GM23338 (cell line): Measurements from ENCODE around the gene LPGAT1. TPM values are rescaled to one million over a fixed set of nuclear protein-coding genes. Genes with fewer than 3 reads are reported as not detected.

Source experiments
- ATAC-seq: fragments of 200-7000 bp; cut with Tn5 transposase; 3 replicates; pipeline ENCODE4 v1.9.1; 2020
- DNase-seq: peaks from one replicate; pipeline ENCODE4 v3.0.0-alpha.2; 2015; ENCODE audit warnings: low spot score
- H2AFZ ChIP-seq: fragments of 200-600 bp; sonication (generic); 2 replicates; pipeline ENCODE4 v1.8.0; 2016; ENCODE audit warnings: antibody characterized with exemption, mild to moderate bottlenecking, moderate library complexity
- H3F3A ChIP-seq: fragments of 200-600 bp; sonication (generic); replicated peaks from 2 replicates; pipeline ENCODE4 v1.8.0; 2017; ENCODE audit warnings: antibody characterized with exemption, mixed run types, low read depth
- H3K27ac ChIP-seq: fragments of 200-600 bp; sonication (generic); 2 replicates; pipeline ENCODE4 v1.6.1; 2016; ENCODE audit warnings: low read depth
- H3K27me3 ChIP-seq: fragments of 200-600 bp; sonication (generic); 2 replicates; pipeline ENCODE4 v1.8.0; 2016; ENCODE audit warnings: mild to moderate bottlenecking, mixed run types, moderate library complexity; ENCODE audit not compliant: insufficient read depth
- H3K36me3 ChIP-seq: fragments of 200-600 bp; sonication (generic); 2 replicates; pipeline ENCODE4 v1.8.0; 2016; ENCODE audit warnings: mild to moderate bottlenecking; ENCODE audit not compliant: insufficient read depth
- H3K4me1 ChIP-seq: fragments of 200-600 bp; sonication (generic); 2 replicates; pipeline ENCODE4 v1.8.0; 2016; ENCODE audit warnings: mild to moderate bottlenecking, moderate library complexity; ENCODE audit not compliant: insufficient read depth
- H3K4me2 ChIP-seq: fragments of 200-600 bp; sonication (generic); 2 replicates; pipeline ENCODE4 v1.7.1; 2017; ENCODE audit warnings: mixed run types
- H3K4me3 ChIP-seq: fragments of 200-600 bp; sonication (generic); 2 replicates; pipeline ENCODE4 v1.6.1; 2016; ENCODE audit warnings: mixed run types
- H3K79me2 ChIP-seq: fragments of 200-600 bp; sonication (generic); replicated peaks from 2 replicates; pipeline ENCODE4 v1.8.0; 2017; ENCODE audit warnings: mild to moderate bottlenecking; ENCODE audit not compliant: insufficient read depth
- H3K9me2 ChIP-seq: fragments of 200-600 bp; sonication (generic); 2 replicates; pipeline ENCODE4 v1.8.0; 2017; ENCODE audit not compliant: insufficient read depth
- H4K20me1 ChIP-seq: fragments of 200-600 bp; sonication (generic); replicated peaks from 2 replicates; pipeline ENCODE4 v1.8.0; 2017; ENCODE audit warnings: mild to moderate bottlenecking; ENCODE audit not compliant: insufficient read depth
- H3K27ac Mint-ChIP-seq: 2 replicates; pipeline ENCODE4 v1.8.0; 2020; ENCODE audit warnings: inconsistent platforms, mild to moderate bottlenecking, moderate library complexity, mixed read lengths
- H3K27me3 Mint-ChIP-seq: 3 replicates; pipeline ENCODE4 v1.8.0; 2022; ENCODE audit warnings: low read depth, mild to moderate bottlenecking, moderate library complexity, mixed read lengths, inconsistent platforms; ENCODE audit not compliant: insufficient read depth, poor library complexity
- H3K36me3 Mint-ChIP-seq: 3 replicates; pipeline ENCODE4 v1.8.0; 2021; ENCODE audit warnings: low read depth, mild to moderate bottlenecking, inconsistent platforms, moderate library complexity, mixed read lengths
- H3K4me1 Mint-ChIP-seq: 3 replicates; pipeline ENCODE4 v1.8.0; 2020; ENCODE audit warnings: mild to moderate bottlenecking, inconsistent platforms, mixed read lengths
- H3K4me3 Mint-ChIP-seq: 3 replicates; pipeline ENCODE4 v1.8.0; 2021; ENCODE audit warnings: moderate library complexity, mild to moderate bottlenecking, inconsistent platforms, mixed read lengths
- H3K9me3 Mint-ChIP-seq: 3 replicates; pipeline ENCODE4 v1.8.0; 2020; ENCODE audit warnings: moderate library complexity, mild to moderate bottlenecking, inconsistent platforms, mixed read lengths
- CREB1 ChIP-seq: fragments of 250-450 bp; sonication (Bioruptor Pico); IDR thresholded peaks from 2 replicates; pipeline ENCODE4 v1.5.0; 2020; ENCODE audit warnings: low read depth, mild to moderate bottlenecking, moderate library complexity
- STAT1 ChIP-seq: IDR thresholded peaks from one replicate; pipeline ENCODE4 v1.6.1; 2016; ENCODE audit warnings: antibody characterized with exemption; ENCODE audit not compliant: unreplicated experiment
- ZNF114 ChIP-seq: fragments of 250-450 bp; sonication (Bioruptor Pico); IDR thresholded peaks from 2 replicates; pipeline ENCODE4 v1.5.0; 2020; ENCODE audit warnings: mild to moderate bottlenecking, moderate library complexity
- polyA plus RNA-seq: library from polyadenylated mRNA; unstranded; fragments of >200 nt; fragmentation: Nextera tagmentation; extraction: Ambion mirVana; gene quantifications from 2 replicates; pipeline ENCODE4 v1.2.1, GENCODE V29; 2016
- total RNA-seq: library from RNA; depleted of rRNA; stranded (reverse); fragments of >200 nt; shearing (Covaris generic); gene quantifications from 2 replicates; pipeline ENCODE4 v1.2.3, GENCODE V29; 2014
- TF ChIP-seq, protein P1 (sequence below): fragments of 250-450 bp; sonication (Bioruptor Pico); IDR thresholded peaks from 2 replicates; pipeline ENCODE4 v1.5.0; 2020; ENCODE audit warnings: mild to moderate bottlenecking, moderate library complexity
- TF ChIP-seq, protein P2 (sequence below): IDR thresholded peaks from 2 replicates; pipeline ENCODE4 v1.6.1; 2016; ENCODE audit warnings: antibody characterized with exemption
- TF ChIP-seq, protein P3 (sequence below), 2 experiments: fragments of 200-600 bp in 1 of 2; sonication (generic) in 1 of 2; conservative IDR thresholded peaks; 2 replicates each; pipeline versions ENCODE4 v1.5.1 to v1.6.1; 2016 to 2017; ENCODE audit warnings: antibody characterized with exemption in 2 of 2, low read depth in 2 of 2, mild to moderate bottlenecking in 2 of 2, moderate library complexity in 1 of 2
- TF ChIP-seq, protein P4 (sequence below): IDR thresholded peaks from one replicate; pipeline ENCODE4 v1.6.1; 2018; ENCODE audit warnings: antibody characterized with exemption; ENCODE audit not compliant: unreplicated experiment

LPGAT1 gene
- total and polyA plus RNA-seq, 2 experiments from 2014 or later, result 3.3 to 16.4 TPM

DNA sequence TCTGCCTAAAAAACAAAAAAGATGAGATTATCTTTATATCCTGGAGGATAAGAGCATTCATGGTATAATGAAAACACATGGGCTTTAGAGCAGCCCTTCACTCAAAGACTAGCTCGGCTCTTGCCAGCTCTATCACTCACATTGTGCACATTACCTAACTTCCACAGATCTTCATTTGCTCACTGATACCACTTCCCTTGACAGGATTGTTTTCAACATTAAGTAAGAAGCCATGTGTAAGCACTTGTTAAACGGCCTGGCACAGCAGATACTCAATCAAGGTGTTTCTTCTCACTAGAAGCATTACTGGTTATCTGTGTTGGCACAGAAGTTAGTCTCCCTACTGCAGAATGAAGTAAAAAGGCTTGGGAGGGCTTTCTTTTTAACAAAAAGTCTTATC lies 18.7 kb downstream of the LPGAT1 start:
- H3K36me3 ChIP-seq, result no peaks in the 10 kb centered on the region
- Mint-ChIP-seq H3K4me3 (no peak overlapping the region), H3K9me3 (peaks cover 4% of the 10 kb centered on the region; the same call in 1 of the 3 replicates), H3K4me1 (no peaks in the 10 kb centered on the region), H3K27ac (no peak overlapping the region), H3K36me3 (peaks cover 6% of the 10 kb centered on the region; the same call in 2 of the 3 replicates), H3K27me3 (no peaks in the 10 kb centered on the region)
- TF ChIP-seq STAT1 (no peak), ZNF114 (CRISPR knock-in tag) (no peak), CREB1 (CRISPR knock-in tag) (no peak)
- TF ChIP-seq, protein P1, sequence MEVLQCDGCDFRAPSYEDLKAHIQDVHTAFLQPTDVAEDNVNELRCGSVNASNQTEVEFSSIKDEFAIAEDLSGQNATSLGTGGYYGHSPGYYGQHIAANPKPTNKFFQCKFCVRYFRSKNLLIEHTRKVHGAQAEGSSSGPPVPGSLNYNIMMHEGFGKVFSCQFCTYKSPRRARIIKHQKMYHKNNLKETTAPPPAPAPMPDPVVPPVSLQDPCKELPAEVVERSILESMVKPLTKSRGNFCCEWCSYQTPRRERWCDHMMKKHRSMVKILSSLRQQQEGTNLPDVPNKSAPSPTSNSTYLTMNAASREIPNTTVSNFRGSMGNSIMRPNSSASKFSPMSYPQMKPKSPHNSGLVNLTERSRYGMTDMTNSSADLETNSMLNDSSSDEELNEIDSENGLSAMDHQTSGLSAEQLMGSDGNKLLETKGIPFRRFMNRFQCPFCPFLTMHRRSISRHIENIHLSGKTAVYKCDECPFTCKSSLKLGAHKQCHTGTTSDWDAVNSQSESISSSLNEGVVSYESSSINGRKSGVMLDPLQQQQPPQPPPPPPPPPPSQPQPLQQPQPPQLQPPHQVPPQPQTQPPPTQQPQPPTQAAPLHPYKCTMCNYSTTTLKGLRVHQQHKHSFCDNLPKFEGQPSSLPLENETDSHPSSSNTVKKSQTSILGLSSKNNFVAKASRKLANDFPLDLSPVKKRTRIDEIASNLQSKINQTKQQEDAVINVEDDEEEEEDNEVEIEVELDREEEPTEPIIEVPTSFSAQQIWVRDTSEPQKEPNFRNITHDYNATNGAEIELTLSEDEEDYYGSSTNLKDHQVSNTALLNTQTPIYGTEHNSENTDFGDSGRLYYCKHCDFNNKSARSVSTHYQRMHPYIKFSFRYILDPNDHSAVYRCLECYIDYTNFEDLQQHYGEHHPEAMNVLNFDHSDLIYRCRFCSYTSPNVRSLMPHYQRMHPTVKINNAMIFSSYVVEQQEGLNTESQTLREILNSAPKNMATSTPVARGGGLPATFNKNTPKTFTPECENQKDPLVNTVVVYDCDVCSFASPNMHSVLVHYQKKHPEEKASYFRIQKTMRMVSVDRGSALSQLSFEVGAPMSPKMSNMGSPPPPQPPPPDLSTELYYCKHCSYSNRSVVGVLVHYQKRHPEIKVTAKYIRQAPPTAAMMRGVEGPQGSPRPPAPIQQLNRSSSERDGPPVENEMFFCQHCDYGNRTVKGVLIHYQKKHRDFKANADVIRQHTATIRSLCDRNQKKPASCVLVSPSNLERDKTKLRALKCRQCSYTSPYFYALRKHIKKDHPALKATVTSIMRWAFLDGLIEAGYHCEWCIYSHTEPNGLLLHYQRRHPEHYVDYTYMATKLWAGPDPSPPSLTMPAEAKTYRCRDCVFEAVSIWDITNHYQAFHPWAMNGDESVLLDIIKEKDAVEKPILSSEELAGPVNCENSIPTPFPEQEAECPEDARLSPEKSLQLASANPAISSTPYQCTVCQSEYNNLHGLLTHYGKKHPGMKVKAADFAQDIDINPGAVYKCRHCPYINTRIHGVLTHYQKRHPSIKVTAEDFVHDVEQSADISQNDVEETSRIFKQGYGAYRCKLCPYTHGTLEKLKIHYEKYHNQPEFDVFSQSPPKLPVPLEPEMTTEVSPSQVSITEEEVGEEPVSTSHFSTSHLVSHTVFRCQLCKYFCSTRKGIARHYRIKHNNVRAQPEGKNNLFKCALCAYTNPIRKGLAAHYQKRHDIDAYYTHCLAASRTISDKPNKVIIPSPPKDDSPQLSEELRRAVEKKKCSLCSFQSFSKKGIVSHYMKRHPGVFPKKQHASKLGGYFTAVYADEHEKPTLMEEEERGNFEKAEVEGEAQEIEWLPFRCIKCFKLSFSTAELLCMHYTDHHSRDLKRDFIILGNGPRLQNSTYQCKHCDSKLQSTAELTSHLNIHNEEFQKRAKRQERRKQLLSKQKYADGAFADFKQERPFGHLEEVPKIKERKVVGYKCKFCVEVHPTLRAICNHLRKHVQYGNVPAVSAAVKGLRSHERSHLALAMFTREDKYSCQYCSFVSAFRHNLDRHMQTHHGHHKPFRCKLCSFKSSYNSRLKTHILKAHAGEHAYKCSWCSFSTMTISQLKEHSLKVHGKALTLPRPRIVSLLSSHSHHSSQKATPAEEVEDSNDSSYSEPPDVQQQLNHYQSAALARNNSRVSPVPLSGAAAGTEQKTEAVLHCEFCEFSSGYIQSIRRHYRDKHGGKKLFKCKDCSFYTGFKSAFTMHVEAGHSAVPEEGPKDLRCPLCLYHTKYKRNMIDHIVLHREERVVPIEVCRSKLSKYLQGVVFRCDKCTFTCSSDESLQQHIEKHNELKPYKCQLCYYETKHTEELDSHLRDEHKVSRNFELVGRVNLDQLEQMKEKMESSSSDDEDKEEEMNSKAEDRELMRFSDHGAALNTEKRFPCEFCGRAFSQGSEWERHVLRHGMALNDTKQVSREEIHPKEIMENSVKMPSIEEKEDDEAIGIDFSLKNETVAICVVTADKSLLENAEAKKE, result no peak
- TF ChIP-seq, protein P2, sequence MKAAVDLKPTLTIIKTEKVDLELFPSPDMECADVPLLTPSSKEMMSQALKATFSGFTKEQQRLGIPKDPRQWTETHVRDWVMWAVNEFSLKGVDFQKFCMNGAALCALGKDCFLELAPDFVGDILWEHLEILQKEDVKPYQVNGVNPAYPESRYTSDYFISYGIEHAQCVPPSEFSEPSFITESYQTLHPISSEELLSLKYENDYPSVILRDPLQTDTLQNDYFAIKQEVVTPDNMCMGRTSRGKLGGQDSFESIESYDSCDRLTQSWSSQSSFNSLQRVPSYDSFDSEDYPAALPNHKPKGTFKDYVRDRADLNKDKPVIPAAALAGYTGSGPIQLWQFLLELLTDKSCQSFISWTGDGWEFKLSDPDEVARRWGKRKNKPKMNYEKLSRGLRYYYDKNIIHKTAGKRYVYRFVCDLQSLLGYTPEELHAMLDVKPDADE, result no peak
- TF ChIP-seq, protein P3, sequence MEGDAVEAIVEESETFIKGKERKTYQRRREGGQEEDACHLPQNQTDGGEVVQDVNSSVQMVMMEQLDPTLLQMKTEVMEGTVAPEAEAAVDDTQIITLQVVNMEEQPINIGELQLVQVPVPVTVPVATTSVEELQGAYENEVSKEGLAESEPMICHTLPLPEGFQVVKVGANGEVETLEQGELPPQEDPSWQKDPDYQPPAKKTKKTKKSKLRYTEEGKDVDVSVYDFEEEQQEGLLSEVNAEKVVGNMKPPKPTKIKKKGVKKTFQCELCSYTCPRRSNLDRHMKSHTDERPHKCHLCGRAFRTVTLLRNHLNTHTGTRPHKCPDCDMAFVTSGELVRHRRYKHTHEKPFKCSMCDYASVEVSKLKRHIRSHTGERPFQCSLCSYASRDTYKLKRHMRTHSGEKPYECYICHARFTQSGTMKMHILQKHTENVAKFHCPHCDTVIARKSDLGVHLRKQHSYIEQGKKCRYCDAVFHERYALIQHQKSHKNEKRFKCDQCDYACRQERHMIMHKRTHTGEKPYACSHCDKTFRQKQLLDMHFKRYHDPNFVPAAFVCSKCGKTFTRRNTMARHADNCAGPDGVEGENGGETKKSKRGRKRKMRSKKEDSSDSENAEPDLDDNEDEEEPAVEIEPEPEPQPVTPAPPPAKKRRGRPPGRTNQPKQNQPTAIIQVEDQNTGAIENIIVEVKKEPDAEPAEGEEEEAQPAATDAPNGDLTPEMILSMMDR (conservative IDR thresholded peaks at IDR 0.05; ENCODE audit: low read depth in 2 of 2), result no peak
- TF ChIP-seq, protein P4, sequence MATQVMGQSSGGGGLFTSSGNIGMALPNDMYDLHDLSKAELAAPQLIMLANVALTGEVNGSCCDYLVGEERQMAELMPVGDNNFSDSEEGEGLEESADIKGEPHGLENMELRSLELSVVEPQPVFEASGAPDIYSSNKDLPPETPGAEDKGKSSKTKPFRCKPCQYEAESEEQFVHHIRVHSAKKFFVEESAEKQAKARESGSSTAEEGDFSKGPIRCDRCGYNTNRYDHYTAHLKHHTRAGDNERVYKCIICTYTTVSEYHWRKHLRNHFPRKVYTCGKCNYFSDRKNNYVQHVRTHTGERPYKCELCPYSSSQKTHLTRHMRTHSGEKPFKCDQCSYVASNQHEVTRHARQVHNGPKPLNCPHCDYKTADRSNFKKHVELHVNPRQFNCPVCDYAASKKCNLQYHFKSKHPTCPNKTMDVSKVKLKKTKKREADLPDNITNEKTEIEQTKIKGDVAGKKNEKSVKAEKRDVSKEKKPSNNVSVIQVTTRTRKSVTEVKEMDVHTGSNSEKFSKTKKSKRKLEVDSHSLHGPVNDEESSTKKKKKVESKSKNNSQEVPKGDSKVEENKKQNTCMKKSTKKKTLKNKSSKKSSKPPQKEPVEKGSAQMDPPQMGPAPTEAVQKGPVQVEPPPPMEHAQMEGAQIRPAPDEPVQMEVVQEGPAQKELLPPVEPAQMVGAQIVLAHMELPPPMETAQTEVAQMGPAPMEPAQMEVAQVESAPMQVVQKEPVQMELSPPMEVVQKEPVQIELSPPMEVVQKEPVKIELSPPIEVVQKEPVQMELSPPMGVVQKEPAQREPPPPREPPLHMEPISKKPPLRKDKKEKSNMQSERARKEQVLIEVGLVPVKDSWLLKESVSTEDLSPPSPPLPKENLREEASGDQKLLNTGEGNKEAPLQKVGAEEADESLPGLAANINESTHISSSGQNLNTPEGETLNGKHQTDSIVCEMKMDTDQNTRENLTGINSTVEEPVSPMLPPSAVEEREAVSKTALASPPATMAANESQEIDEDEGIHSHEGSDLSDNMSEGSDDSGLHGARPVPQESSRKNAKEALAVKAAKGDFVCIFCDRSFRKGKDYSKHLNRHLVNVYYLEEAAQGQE, result no peak
- H2AFZ ChIP-seq, result no peak overlapping the region
- DNase-seq (no peak), ATAC-seq (no peak)
- no peak overlapping the region for H3K4me3 ChIP-seq
- H3K79me2 ChIP-seq, result no peaks in the 10 kb centered on the region
- no peaks in the 10 kb centered on the region for H4K20me1 ChIP-seq
- no peaks in the 10 kb centered on the region for H3K4me1 ChIP-seq
- no peaks in the 10 kb centered on the region for H3K27me3 ChIP-seq
- no peaks in the 10 kb centered on the region for H3F3A ChIP-seq
- H3K4me2 ChIP-seq, result no peak overlapping the region
- no peaks in the 10 kb centered on the region for H3K9me2 ChIP-seq
- H3K27ac ChIP-seq, result no peak overlapping the region
